A549 (cell line): ENCODE data around the gene R3HDM2. TPM values are rescaled to one million over a fixed set of nuclear protein-coding genes. Genes with fewer than 3 reads are reported as not detected.

Experiments
- ATAC-seq, 2 experiments: fragments of 200-7000 bp in 1 of 2; fragments of >200 bp in 1 of 2; cut with Nextera tagmentation in 1 of 2; cut with Tn5 transposase in 1 of 2; 3 replicates each; pipeline versions ENCODE4 v1.8.0 to v1.9.1; 2018 to 2020; ENCODE audit warnings: mild to moderate bottlenecking in 1 of 2, moderate library complexity in 1 of 2
- CTCF ChIA-PET: fragments of 300-600 bp; sonication (Branson Sonifier 250); formaldehyde crosslinking; extraction: SDS; loops from one replicate; lab custom pipeline; 2021; ENCODE audit warnings: antibody characterized with exemption, inconsistent platforms; lab: Yijun Ruan, JAX
- POLR2A ChIA-PET: fragments of 350-600 bp; formaldehyde crosslinking; extraction: SDS; loops from one replicate; lab custom pipeline; 2021; ENCODE audit warnings: antibody characterized with exemption, inconsistent platforms; lab: Yijun Ruan, JAX
- DNase-seq, 2 experiments: peaks; one replicate each; pipeline versions ENCODE4 v3.0.0 to v3.0.0-alpha.2; 2011 to 2016; ENCODE audit warnings: low read depth in 1 of 2, low spot score in 1 of 2
- FAIRE-seq: peaks from 2 replicates; lab custom pipeline; 2011; peaks lifted over from hg19 to GRCh38; lab: Jason Lieb, UNC
- H3K27ac ChIP-seq, 2 experiments: fragments of >200 bp; sonication (Bioruptor Twin); formaldehyde crosslinking; 3 replicates each; pipeline ENCODE4 v1.5.1; 2016 to 2017
- H3K4me1 ChIP-seq: fragments of >200 bp; sonication (Bioruptor Twin); formaldehyde crosslinking; 3 replicates; pipeline ENCODE4 v1.6.1; 2016
- H3K4me2 ChIP-seq: fragments of >200 bp; sonication (Bioruptor Twin); formaldehyde crosslinking; 3 replicates; pipeline ENCODE4 v1.6.1; 2016
- H3K4me3 ChIP-seq: fragments of >200 bp; sonication (Bioruptor Twin); formaldehyde crosslinking; 3 replicates; pipeline ENCODE4 v1.5.1; 2016
- H3K9me3 ChIP-seq: fragments of >200 bp; sonication (Bioruptor Twin); formaldehyde crosslinking; 3 replicates; pipeline ENCODE4 v1.6.1; 2016
- BHLHE40 ChIP-seq: IDR thresholded peaks from 2 replicates; pipeline ENCODE4 v1.6.1; 2012; ENCODE audit warnings: low read depth, low read length, inconsistent platforms
- CBX2 ChIP-seq: fragments of 200-600 bp; sonication (generic); IDR thresholded peaks from 2 replicates; pipeline ENCODE4 v1.6.1; 2016; ENCODE audit warnings: low read depth, mild to moderate bottlenecking, borderline replicate concordance
- CEBPB ChIP-seq, 2 experiments: fragments of >200 bp in 1 of 2; sonication (Bioruptor Twin) in 1 of 2; formaldehyde crosslinking in 1 of 2; IDR thresholded peaks; 2 replicates each; pipeline ENCODE4 v1.6.1; 2012 to 2016
- FOSB ChIP-seq: fragments of 250-450 bp; sonication (Bioruptor Pico); IDR thresholded peaks from 2 replicates; pipeline ENCODE4 v1.5.0; 2020; ENCODE audit warnings: mild to moderate bottlenecking, moderate library complexity
- HOXB5 ChIP-seq: fragments of 250-450 bp; sonication (Bioruptor Pico); IDR thresholded peaks from 2 replicates; pipeline ENCODE4 v1.5.0; 2020; ENCODE audit warnings: mild to moderate bottlenecking, moderate library complexity
- JUN ChIP-seq, 2 experiments: fragments of >200 bp; sonication (Bioruptor Twin); formaldehyde crosslinking; IDR thresholded peaks; 2 replicates in 1 of 2; 3 replicates in 1 of 2; pipeline ENCODE4 v1.6.1; 2016 to 2017
- KDM5A ChIP-seq: fragments of 200-600 bp; sonication (generic); IDR thresholded peaks from 2 replicates; pipeline ENCODE4 v1.6.1; 2016; ENCODE audit warnings: antibody characterized with exemption, mild to moderate bottlenecking
- MAFK ChIP-seq: fragments of 450-650 bp; IDR thresholded peaks from 2 replicates; pipeline ENCODE4 v1.6.1; 2014; ENCODE audit not compliant: partially characterized antibody
- PHF8 ChIP-seq: fragments of 200-600 bp; sonication (generic); IDR thresholded peaks from 2 replicates; pipeline ENCODE4 v1.6.1; 2016; ENCODE audit warnings: low read depth, mild to moderate bottlenecking, antibody characterized with exemption, moderate library complexity, borderline replicate concordance
- POLR2A ChIP-seq: IDR thresholded peaks from 2 replicates; pipeline ENCODE4 v1.6.1; 2012; ENCODE audit warnings: mild to moderate bottlenecking, low read length
- POLR2AphosphoS2 ChIP-seq: conservative IDR thresholded peaks from 2 replicates; pipeline ENCODE4 v1.6.1; 2012; ENCODE audit warnings: low read length, improper control_type of control experiment, inconsistent platforms
- RARB ChIP-seq: fragments of 250-450 bp; sonication (Bioruptor Pico); IDR thresholded peaks from 2 replicates; pipeline ENCODE4 v1.8.0; 2021; ENCODE audit warnings: mild to moderate bottlenecking, moderate library complexity
- RCOR1 ChIP-seq: fragments of 150-350 bp; IDR thresholded peaks from 2 replicates; pipeline ENCODE4 v1.6.1; 2014; ENCODE audit warnings: antibody characterized with exemption, low read length, low read depth
- SREBF2 ChIP-seq: fragments of 450-650 bp; IDR thresholded peaks from 2 replicates; pipeline ENCODE4 v1.6.1; 2014; ENCODE audit warnings: mild to moderate bottlenecking, moderate library complexity
- ZC3H11A ChIP-seq: fragments of 450-650 bp; IDR thresholded peaks from 2 replicates; pipeline ENCODE4 v1.6.1; 2014; ENCODE audit warnings: antibody characterized with exemption, mild to moderate bottlenecking
- ZFP36 ChIP-seq: fragments of 450-650 bp; IDR thresholded peaks from 2 replicates; pipeline ENCODE4 v1.6.1; 2014; ENCODE audit warnings: borderline replicate concordance; ENCODE audit not compliant: partially characterized antibody
- ZNF302 ChIP-seq: fragments of 250-450 bp; sonication (Bioruptor Pico); IDR thresholded peaks from 2 replicates; pipeline ENCODE4 v1.9.0; 2021; ENCODE audit warnings: inconsistent platforms, mild to moderate bottlenecking, moderate library complexity
- WGBS: methylation state at CpG from one replicate; pipeline ENCODE4 v1.1.6; 2017; ENCODE audit errors: missing lambda C conversion rate; 5-methylcytosine and 5-hydroxymethylcytosine counted together
- polyA plus RNA-seq, 4 experiments: library from polyadenylated mRNA; depleted of rRNA in 3 of 4; stranded (reverse); fragments of >200 nt; fragmentation: RNase III in 1 of 4; extraction: RNeasy Plus Mini Kit Qiagen cat#74134 plus additional on column Dnase treatment in 1 of 4; gene quantifications; 2 replicates in 3 of 4; 3 replicates in 1 of 4; pipeline ENCODE4 v1.2.3, GENCODE V29; 2011 to 2017
- TF ChIP-seq, protein P1 (sequence below): fragments of >200 bp; sonication (Bioruptor Twin); formaldehyde crosslinking; IDR thresholded peaks from 2 replicates; pipeline ENCODE4 v1.6.1; 2016
- TF ChIP-seq, protein P2 (sequence below): fragments of 250-450 bp; sonication (Bioruptor Pico); IDR thresholded peaks from 2 replicates; pipeline ENCODE4 v1.5.0; 2021; ENCODE audit warnings: mild to moderate bottlenecking, moderate library complexity, borderline replicate concordance
- TF ChIP-seq, protein P3 (sequence below): IDR thresholded peaks from 2 replicates; pipeline ENCODE4 v1.6.1; 2012
- TF ChIP-seq, protein P4 (sequence below): IDR thresholded peaks from 2 replicates; pipeline ENCODE4 v1.6.1; 2012; ENCODE audit warnings: low read depth, borderline replicate concordance

The R3HDM2 gene
- polyA plus RNA-seq, 2 of the 4 experiments (the other 2 are of a cell fraction), result 14.0 to 30.6 TPM

DNA sequence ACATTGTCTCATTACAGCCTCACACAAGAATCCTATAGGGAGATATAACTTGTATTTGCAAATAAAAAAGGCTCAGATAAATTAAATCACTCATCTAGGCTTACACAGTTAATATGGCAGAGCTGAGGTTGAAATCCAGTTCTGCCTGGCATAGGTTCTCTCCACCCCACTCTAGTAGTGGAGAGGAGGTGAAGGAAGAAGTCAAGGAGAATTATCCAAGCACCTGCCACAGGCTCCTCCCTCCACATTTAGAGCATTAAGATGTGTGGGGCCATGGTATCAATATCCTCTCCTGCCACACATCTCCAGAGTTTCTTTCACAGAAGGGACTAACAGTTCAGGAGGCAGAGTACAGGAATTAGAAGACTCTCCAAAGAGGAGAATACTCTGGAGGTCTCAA, 157.3 kb downstream of the R3HDM2 start:
- ChIA-PET CTCF (interaction anchor here (0.6 to 18.3 kb wide), 9 partner anchors 9 to 189 kb away, joined by 3 to 316 read pairs (median 4); partner anchors contain the start of genes GLI1 and INHBE), POLR2A (no interaction called here)
- no peak for DNase-seq
- no peak for TF ChIP-seq ZFP36
- TF ChIP-seq, protein P1, sequence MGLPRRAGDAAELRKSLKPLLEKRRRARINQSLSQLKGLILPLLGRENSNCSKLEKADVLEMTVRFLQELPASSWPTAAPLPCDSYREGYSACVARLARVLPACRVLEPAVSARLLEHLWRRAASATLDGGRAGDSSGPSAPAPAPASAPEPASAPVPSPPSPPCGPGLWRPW, result no peak
- TF ChIP-seq ZC3H11A, result no peak
- TF ChIP-seq JUN (IDR thresholded peaks at IDR 0.05), result no peak
- TF ChIP-seq, protein P2, sequence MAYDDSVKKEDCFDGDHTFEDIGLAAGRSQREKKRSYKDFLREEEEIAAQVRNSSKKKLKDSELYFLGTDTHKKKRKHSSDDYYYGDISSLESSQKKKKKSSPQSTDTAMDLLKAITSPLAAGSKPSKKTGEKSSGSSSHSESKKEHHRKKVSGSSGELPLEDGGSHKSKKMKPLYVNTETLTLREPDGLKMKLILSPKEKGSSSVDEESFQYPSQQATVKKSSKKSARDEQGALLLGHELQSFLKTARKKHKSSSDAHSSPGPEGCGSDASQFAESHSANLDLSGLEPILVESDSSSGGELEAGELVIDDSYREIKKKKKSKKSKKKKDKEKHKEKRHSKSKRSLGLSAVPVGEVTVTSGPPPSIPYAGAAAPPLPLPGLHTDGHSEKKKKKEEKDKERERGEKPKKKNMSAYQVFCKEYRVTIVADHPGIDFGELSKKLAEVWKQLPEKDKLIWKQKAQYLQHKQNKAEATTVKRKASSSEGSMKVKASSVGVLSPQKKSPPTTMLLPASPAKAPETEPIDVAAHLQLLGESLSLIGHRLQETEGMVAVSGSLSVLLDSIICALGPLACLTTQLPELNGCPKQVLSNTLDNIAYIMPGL (CRISPR knock-in tag), result no peak
- TF ChIP-seq, protein P3, sequence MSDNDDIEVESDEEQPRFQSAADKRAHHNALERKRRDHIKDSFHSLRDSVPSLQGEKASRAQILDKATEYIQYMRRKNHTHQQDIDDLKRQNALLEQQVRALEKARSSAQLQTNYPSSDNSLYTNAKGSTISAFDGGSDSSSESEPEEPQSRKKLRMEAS, result no peak
- TF ChIP-seq HOXB5, result no peak
- no peak for TF ChIP-seq KDM5A
- TF ChIP-seq RCOR1, result no peak
- no peak for TF ChIP-seq CEBPB (IDR thresholded peaks at IDR 0.05)
- no peak for FAIRE-seq
- ATAC-seq, result no peak
- Histone ChIP-seq H3K27ac (no peak overlapping the region), H3K9me3 (no peaks in the 10 kb centered on the region), H3K4me3 (no peak overlapping the region), H3K4me2 (no peak overlapping the region), H3K4me1 (no peaks in the 10 kb centered on the region)

DNA sequence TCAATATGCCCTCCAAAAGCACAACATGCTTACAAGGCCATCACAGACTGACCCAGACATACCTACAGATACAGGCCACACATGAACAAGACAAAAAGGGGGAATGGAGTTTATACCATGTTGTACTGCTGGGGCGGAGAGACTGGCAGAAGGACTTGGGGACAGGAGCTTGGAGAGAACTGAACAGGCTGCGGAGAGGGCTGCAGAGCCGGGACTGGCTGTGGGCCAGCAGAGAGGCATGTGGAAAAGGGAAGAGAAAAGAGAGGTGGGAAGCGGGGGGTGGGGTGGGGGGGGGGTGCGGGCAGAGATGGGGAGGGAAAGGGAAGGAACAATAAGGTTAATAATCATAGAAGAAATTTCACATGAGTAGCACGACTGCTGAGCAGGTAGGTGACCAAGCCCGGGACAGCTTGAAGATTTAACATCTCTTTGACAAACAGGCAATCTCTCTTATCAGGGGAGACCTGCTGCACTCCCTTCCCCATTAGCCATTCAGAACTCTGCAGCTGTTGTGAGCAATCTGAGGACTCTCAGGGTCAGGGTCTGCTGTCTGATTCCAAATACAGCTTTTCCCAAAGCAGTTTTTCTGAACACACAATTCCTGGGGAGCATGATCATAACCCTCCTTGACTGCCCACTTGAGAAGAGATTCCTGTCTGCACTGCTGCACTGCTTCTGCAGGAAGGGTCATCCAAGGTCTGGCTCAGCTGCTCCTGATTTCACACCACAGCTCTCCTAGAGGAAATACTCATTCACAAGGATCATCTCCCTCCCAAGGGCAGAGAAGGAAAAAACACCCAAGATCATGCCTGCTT, 158.3 kb downstream of the R3HDM2 start:
- Histone ChIP-seq H3K27ac (no peak overlapping the region), H3K4me3 (no peak overlapping the region), H3K4me1 (no peaks in the 10 kb centered on the region), H3K9me3 (no peaks in the 10 kb centered on the region), H3K4me2 (no peak overlapping the region)
- no peak for FAIRE-seq
- ChIA-PET POLR2A (no interaction called here), CTCF (interaction anchor here (0.6 to 18.3 kb wide), 9 partner anchors 8 to 190 kb away, joined by 3 to 316 read pairs (median 4); partner anchors contain the start of genes GLI1 and INHBE)
- no peak for DNase-seq
- TF ChIP-seq, protein P4, sequence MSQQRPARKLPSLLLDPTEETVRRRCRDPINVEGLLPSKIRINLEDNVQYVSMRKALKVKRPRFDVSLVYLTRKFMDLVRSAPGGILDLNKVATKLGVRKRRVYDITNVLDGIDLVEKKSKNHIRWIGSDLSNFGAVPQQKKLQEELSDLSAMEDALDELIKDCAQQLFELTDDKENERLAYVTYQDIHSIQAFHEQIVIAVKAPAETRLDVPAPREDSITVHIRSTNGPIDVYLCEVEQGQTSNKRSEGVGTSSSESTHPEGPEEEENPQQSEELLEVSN, result no peak
- TF ChIP-seq, protein P3, result no peak
- no peak for TF ChIP-seq SREBF2
- TF ChIP-seq ZNF302 (CRISPR knock-in tag), result no peak
- no peak for TF ChIP-seq PHF8
- TF ChIP-seq BHLHE40, result no peak
- no peak for TF ChIP-seq RARB (CRISPR knock-in tag)
- WGBS, result 93% methylated on average over 5 of the region's 7 CpGs
- ATAC-seq, result no peak

DNA sequence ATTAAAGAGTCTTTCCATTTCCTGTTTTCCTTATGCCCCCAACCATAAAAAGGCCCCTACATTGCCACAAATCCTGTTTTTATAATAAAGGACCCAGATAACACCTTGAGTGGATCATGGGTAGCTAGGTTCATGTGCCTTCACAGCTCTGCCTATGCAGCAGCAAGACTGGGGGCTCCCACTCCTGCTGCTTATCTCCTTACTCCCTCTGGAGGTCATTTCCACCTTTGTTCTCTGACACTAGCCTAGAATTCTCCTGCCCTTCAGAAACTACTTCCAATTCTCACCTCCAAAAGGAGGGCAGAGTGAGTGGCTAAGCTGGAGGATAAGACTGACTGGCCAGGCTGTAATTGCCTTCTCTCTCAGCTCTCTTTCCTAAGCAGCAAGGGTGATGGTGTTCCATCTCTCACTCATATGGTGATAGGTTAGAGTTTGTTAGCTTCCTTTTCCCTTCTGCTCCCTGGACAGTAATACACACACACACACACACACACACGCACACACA, 159.8 kb downstream of the R3HDM2 start:
- DNase-seq (peak in 1 of 2 experiments; percentile 29), FAIRE-seq (no peak), ATAC-seq (peak; percentile 71 to 77; a peak in 5 of 6 replicates)
- TF ChIP-seq BHLHE40 (no peak), MAFK (no peak), POLR2AphosphoS2 (no peak), FOSB (no peak), CBX2 (no peak), POLR2A (no peak)
- TF ChIP-seq, protein P2 (CRISPR knock-in tag), result no peak
- ChIA-PET CTCF (interaction anchor here (0.5 to 18.3 kb wide), 13 partner anchors 9 to 195 kb away, joined by 3 to 316 read pairs (median 4); partner anchors contain the start of genes GLI1 and INHBE), POLR2A (no interaction called here)
- no peak overlapping the region for H3K4me3 ChIP-seq
- H3K27ac ChIP-seq, result no peak overlapping the region
- no peaks in the 10 kb centered on the region for H3K9me3 ChIP-seq
- no peak overlapping the region for H3K4me2 ChIP-seq
- no peaks in the 10 kb centered on the region for H3K4me1 ChIP-seq
- 77% methylated on average over 1 of the region's 1 CpG for WGBS
